Heart left ventricle (tissue), 16 donors: Measurements from ENCODE around the gene GADD45A. TPM values are rescaled to one million over a fixed set of nuclear protein-coding genes. Genes with fewer than 3 reads are reported as not detected.
"Not testable (repeated sequence)": the region's sequence is repeated elsewhere in the genome, so short reads cannot be mapped to it uniquely, and the experiment has no call there.

Source experiments
- ATAC-seq, 4 donors: fragments of 200-7000 bp; cut with Tn5 transposase; one replicate each; pipeline ENCODE4 v1.9.1; 2020 to 2022; ENCODE audit warnings: moderate library complexity in 4 of 4, mild to moderate bottlenecking in 3 of 4, moderate number of reproducible peaks in 1 of 4
- DNase-seq, 5 donors: peaks; one replicate each; pipeline ENCODE4 v3.0.0-alpha.2; 2020
- H3K27ac ChIP-seq, 12 donors: fragments of 200-600 bp; sonication (generic) in 4 of 12; one replicate each; pipeline versions ENCODE4 v1.5.0 to v1.8.0; 2016 to 2022; ENCODE audit warnings: mild to moderate bottlenecking in 2 of 12
- H3K27me3 ChIP-seq, 9 donors: fragments of 200-600 bp; sonication (generic) in 2 of 9; one replicate each; pipeline versions ENCODE4 v1.5.1 to v1.8.0; 2016 to 2022; ENCODE audit warnings: mild to moderate bottlenecking in 3 of 9
- H3K36me3 ChIP-seq, 9 donors: fragments of 200-600 bp; sonication (generic) in 2 of 9; one replicate each; pipeline versions ENCODE4 v1.5.0 to v1.8.0; 2018 to 2022; ENCODE audit warnings: mild to moderate bottlenecking in 2 of 9
- H3K4me1 ChIP-seq, 12 donors: fragments of 200-600 bp; sonication (generic) in 4 of 12; one replicate each; pipeline versions ENCODE4 v1.5.0 to v1.8.0; 2016 to 2022; ENCODE audit warnings: mild to moderate bottlenecking in 3 of 12
- H3K4me3 ChIP-seq, 12 donors: fragments of 200-600 bp; sonication (generic) in 4 of 12; one replicate each; pipeline versions ENCODE4 v1.5.0 to v1.8.0; 2017 to 2022; ENCODE audit warnings: mild to moderate bottlenecking in 9 of 12, moderate library complexity in 4 of 12
- H3K9me3 ChIP-seq, 12 donors: fragments of 200-600 bp; sonication (generic) in 4 of 12; one replicate each; pipeline versions ENCODE4 v1.5.0 to v1.8.0; 2016 to 2022; ENCODE audit warnings: mild to moderate bottlenecking in 1 of 12
- CTCF ChIP-seq, 12 donors: fragments of 200-600 bp; sonication (generic) in 4 of 12; IDR thresholded peaks; one replicate each; pipeline versions ENCODE4 v1.5.0 to v1.8.0; 2018 to 2022; ENCODE audit warnings: antibody characterized with exemption in 12 of 12, mild to moderate bottlenecking in 5 of 12
- POLR2A ChIP-seq, 2 donors: fragments of 450-650 bp; IDR thresholded peaks; one replicate each; pipeline ENCODE4 v1.6.1; 2017; ENCODE audit warnings: antibody characterized with exemption in 2 of 2, mild to moderate bottlenecking in 2 of 2, moderate library complexity in 2 of 2
- WGBS, 4 donors: extraction: QIAGEN DNeasy Blood & Tissue Kit in 2 of 4; methylation state at CpG; one replicate each; pipeline versions ENCODE4 v1.1.5 to v1.1.7; 2013 to 2018; 5-methylcytosine and 5-hydroxymethylcytosine counted together
- intact Hi-C, 10 donors: fragments of 100-400 bp; cut with DNase I; formaldehyde crosslinking; loops; one replicate each; pipeline versions ENCODE4 v1.11.1 to v1.14.2; 2022
- polyA plus RNA-seq, 2 donors: library from polyadenylated mRNA; stranded (reverse); fragments of 200-250 nt; gene quantifications; one replicate each; pipeline ENCODE4 v1.2.3, GENCODE V29; 2013
- total RNA-seq, 9 donors: library from RNA; depleted of rRNA in 2 of 9; stranded (reverse); fragments of >200 nt in 2 of 9; fragmentation: NEBNext Ultra II Directional in 3 of 9; extraction: Animal tissue kit (Norgen Biotek cat#: 25700) in 3 of 9; gene quantifications; one replicate each; pipeline versions ENCODE4 v1.1.0 to v1.2.4, GENCODE V29; 2016 to 2023
- donor health status: ischemic (EF 13 %, LVEDD 7.1; RV severe dilation, severe dysfunction).
- donor health status: healthy with polysubstance abuse.
- donor health status: DM: no; HTN: yes; CAD: no.
- donor health status: DM: no; HTN: no; CAD: no.
- donor health status: ischemic (EF 25% LVEDD 6.9; RV normal size, moderate dysfunction).
- donor health status: ischemic (EF 25% LVEDD 5.7; RV mildly dilated, moderate dysfunction).
- donor health status: healthy.
- donor health status: DM: yes; HTN: yes; CAD: no.
- donor health status: ischemic (EF 35%, LVEDD 5.7; RV mildly dilated, moderate dysfunction).
- donor health status: nonischemic (EF 11% LVEDD 7.7; RV severe dilation, severe dysfunction).
- donor health status: DM: yes; HTN: yes; CAD: no.
- donor health status: PGD.
- donor health status: ischemic (EF 29% LVEDD 5.4; RV normal size, mild dysfunction).
- donor health status: nonischemic (EF 23%, LVEDD 6.1; RV moderate dilation, normal function).

Gene GADD45A
- total and polyA plus RNA-seq, 11 donors, result 26.5 to 119 (median 45.8) TPM

GRCh38 chr1:67659229-67659628 is 25.8 kb upstream of the GADD45A start:
- no peak overlapping the region for H3K4me3 ChIP-seq
- intact Hi-C loops, result no loop called here
- H3K4me1 ChIP-seq, result no peaks in the 10 kb centered on the region
- ATAC-seq (no peak), DNase-seq (no peak)
- no peak overlapping the region for H3K27ac ChIP-seq
- H3K27me3 ChIP-seq, result no peaks in the 10 kb centered on the region
- TF ChIP-seq POLR2A (IDR thresholded peaks at IDR 0.05), result no peak
- no peak for TF ChIP-seq CTCF (IDR thresholded peaks at IDR 0.05)
- WGBS, 4 donors, result 75 to 89% (median 81%) methylated on average over 2 of the region's 2 CpGs
- no peaks in the 10 kb centered on the region for H3K9me3 ChIP-seq
- H3K36me3 ChIP-seq, result no peaks in the 10 kb centered on the region

- WGBS, 4 donors, result 66 to 75% (median 71%) methylated on average over 6 of the region's 6 CpGs
- no peaks in the 10 kb centered on the region for H3K9me3 ChIP-seq
- H3K27me3 ChIP-seq, result no peaks in the 10 kb centered on the region
- H3K4me1 ChIP-seq, result no peaks in the 10 kb centered on the region
- H3K36me3 ChIP-seq, result no peaks in the 10 kb centered on the region
- TF ChIP-seq CTCF (IDR thresholded peaks at IDR 0.05), result no peak
- no peak for TF ChIP-seq POLR2A (IDR thresholded peaks at IDR 0.05)
- DNase-seq (no peak), ATAC-seq (no peak)
- no peak overlapping the region for H3K4me3 ChIP-seq
- H3K27ac ChIP-seq, result no peak overlapping the region
- intact Hi-C loops, result no loop called here
These were observed 22.1 kb upstream of the GADD45A start for GRCh38 chr1:67662884-67663283.

- Histone ChIP-seq H3K36me3 (no peaks in the 10 kb centered on the region), H3K9me3 (no peaks in the 10 kb centered on the region), H3K4me3 (no peak overlapping the region), H3K27me3 (no peaks in the 10 kb centered on the region), H3K4me1 (no peaks in the 10 kb centered on the region), H3K27ac (no peak overlapping the region)
- DNase-seq (no peak), ATAC-seq (no peak)
- 58 to 70% (median 63%) methylated on average over 1 of the region's 1 CpG for WGBS, 4 donors
- TF ChIP-seq CTCF (IDR thresholded peaks at IDR 0.05), result no peak
- TF ChIP-seq POLR2A (IDR thresholded peaks at IDR 0.05), result no peak
- intact Hi-C loops, result no loop called here
These were observed 21.0 kb upstream of the GADD45A start for GRCh38 chr1:67664048-67664447.

- H3K36me3 ChIP-seq, DNase-seq, ATAC-seq, H3K9me3 ChIP-seq, intact Hi-C loops, H3K4me1 ChIP-seq, H3K27me3 ChIP-seq, H3K4me3 ChIP-seq, H3K27ac ChIP-seq: not testable (repeated sequence)
These were observed 19.7 kb upstream of the GADD45A start for GRCh38 chr1:67665307-67665706.

- no peak overlapping the region for H3K4me3 ChIP-seq
- H3K27me3 ChIP-seq, result no peaks in the 10 kb centered on the region
- no peak overlapping the region for H3K27ac ChIP-seq
- ATAC-seq (no peak), DNase-seq (no peak)
- H3K4me1 ChIP-seq, result no peaks in the 10 kb centered on the region
- H3K36me3 ChIP-seq, result no peaks in the 10 kb centered on the region
- 95 to 98% (median 96%) methylated on average over 5 of the region's 5 CpGs for WGBS, 4 donors
- no peaks in the 10 kb centered on the region for H3K9me3 ChIP-seq
- intact Hi-C loops, result no loop called here
- no peak for TF ChIP-seq CTCF (IDR thresholded peaks at IDR 0.05)
- TF ChIP-seq POLR2A (IDR thresholded peaks at IDR 0.05), result no peak
These were observed 18.4 kb upstream of the GADD45A start for GRCh38 chr1:67666636-67667035.
